NCI-H524 treated with DMSO at 0.1 percent for 48 hours (cell line): ENCODE data around the gene RPL14.

Experiments used
- DNase-seq: peaks from one replicate; lab custom pipeline; 2025; lab: John Stamatoyannopoulos, UW

Gene RPL14

GRCh38 chr3:40463579-40463978 is 6.4 kb downstream of the RPL14 start:
- no peak for DNase-seq

DNA sequence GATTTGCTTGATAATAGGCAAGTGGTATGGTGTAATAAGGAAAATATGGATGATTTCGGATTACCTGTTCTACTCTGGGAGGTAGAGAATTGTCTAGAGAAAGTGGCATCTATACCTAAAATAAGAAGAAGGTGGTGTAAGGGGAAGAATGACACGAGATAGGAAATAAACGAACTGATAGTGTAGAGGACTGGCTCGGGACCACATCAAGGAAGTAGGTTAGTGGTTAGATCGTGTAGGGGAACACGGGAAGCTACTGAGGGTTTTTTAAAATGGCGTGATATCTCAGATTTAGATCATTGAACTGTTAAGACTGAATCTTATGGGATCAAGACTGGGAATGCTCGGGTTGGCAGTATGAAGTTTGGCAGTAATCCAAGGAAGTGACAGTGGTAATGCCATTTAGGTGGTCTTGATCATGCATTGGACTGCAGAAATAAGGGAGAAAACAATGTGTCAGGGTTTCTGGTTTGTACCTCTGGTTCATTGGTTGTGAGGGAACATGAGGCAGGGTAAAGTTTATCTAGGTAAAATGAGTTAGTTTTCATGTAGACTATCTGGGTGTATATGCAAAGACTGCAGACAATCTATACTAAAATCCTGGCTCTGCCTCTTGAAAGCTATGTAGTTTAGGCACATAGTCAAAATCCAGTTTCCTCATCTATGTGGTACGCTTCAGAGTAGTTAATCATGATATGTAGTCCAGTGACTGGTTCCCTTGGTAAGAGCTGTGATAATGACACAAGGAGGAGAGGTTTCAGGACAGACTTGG is 7.4 kb downstream of the RPL14 start:
- no peak for DNase-seq

- no peak for DNase-seq
Measured at GRCh38 chr3:40465111-40465407, 7.9 kb downstream of the RPL14 start.

- no peak for DNase-seq
Measured at GRCh38 chr3:40465456-40465855, 8.3 kb downstream of the RPL14 start.

- DNase-seq = no peak
Measured at GRCh38 chr3:40468018-40468417, 10.9 kb downstream of the RPL14 start.

GRCh38 chr3:40470701-40471100 is 13.6 kb downstream of the RPL14 start:
- DNase-seq = no peak

- peak; percentile 26 for DNase-seq
Measured at GRCh38 chr3:40476478-40477470, 19.6 kb downstream of the RPL14 start, which contains the start of gene ZNF619. ZNF619 (plus strand) TSS chr3:40477122; CDS start chr3:40477980, 858 bp downstream.

GRCh38 chr3:40477666-40478065 is 20.5 kb downstream of the RPL14 start:
- DNase-seq = no peak

- no peak for DNase-seq
Measured at GRCh38 chr3:40487172-40487571, 30.0 kb downstream of the RPL14 start.

- DNase-seq = no peak
Measured at GRCh38 chr3:40490916-40491315, 33.8 kb downstream of the RPL14 start.

- no peak for DNase-seq
Measured at GRCh38 chr3:40494698-40495097, 37.6 kb downstream of the RPL14 start.

DNA sequence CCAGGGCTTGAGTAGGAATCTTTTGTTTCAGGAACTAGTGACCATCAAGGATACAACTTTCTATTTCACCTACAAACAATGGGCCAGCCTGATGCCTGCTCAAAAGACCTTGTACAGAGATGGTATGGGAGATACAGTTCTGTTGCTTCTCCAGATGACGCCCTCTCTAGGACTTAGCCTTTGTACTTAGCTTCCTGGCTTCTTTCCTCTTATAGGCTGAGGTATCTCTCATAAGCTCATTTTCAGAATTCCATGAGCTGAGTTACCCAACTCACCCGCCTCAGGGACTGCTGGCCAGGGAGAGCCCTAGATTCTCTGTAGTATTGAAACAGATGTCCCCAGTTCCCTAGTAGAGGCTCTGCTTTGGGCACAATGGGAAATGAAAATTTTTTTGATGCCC is 40.1 kb downstream of the RPL14 start:
- no peak for DNase-seq

GRCh38 chr3:40499952-40500351 is 42.8 kb downstream of the RPL14 start:
- no peak for DNase-seq

DNA sequence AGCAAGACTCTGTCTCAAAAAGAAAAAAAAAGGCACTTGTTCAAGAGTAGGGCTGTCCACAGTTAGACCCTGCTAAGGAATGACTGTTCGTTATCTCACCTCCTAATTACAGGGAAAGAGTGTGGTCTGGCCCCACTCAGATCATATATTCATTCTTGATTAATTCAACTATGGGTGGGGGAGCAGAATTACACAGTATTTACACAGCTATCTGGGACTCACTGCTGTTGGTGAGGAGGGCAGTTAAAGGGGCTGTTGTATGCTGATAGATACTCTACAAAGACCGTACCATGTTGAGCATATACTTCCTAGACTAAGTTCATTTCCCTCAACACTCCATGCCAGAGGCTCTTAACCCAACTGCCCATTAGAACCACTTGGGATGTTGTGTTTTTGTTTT is 44.9 kb downstream of the RPL14 start:
- no peak for DNase-seq

DNA sequence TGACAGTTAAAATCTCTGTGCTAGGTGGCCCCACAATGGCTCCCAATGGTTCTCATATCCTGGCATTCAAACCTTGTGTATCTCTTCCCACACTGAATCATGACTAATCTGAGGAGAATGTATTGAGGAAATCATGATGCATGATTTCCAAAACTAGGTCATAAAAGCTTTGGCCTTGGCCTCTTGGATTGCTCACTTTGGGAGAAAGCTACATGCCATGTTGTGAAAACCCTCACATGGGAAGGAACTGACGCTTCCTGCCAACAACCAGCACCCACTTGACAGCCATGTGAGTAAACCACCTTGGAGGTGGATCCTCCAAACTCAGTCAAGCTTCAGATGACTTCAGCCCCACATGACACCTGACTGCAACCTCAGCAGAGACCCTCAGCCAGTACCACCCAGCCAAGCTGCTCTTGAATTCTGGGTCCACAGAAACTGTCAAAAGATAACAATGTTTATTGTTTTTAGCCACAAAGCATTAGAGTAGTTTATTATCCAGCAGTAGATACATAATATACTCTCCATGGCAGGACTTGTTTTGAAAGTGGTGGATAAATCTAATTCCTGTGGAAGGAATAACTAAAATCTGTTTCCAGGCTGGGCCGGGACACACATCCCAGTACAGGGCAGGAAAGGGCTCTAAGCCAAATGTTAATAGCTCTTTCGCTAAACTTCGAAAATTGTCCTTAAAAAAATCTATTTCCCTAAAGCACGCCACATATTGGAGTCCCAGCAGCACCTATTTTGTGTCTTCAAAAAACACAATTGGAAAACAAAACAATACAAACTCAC is 47.7 kb downstream of the RPL14 start:
- DNase-seq = no peak

DNA sequence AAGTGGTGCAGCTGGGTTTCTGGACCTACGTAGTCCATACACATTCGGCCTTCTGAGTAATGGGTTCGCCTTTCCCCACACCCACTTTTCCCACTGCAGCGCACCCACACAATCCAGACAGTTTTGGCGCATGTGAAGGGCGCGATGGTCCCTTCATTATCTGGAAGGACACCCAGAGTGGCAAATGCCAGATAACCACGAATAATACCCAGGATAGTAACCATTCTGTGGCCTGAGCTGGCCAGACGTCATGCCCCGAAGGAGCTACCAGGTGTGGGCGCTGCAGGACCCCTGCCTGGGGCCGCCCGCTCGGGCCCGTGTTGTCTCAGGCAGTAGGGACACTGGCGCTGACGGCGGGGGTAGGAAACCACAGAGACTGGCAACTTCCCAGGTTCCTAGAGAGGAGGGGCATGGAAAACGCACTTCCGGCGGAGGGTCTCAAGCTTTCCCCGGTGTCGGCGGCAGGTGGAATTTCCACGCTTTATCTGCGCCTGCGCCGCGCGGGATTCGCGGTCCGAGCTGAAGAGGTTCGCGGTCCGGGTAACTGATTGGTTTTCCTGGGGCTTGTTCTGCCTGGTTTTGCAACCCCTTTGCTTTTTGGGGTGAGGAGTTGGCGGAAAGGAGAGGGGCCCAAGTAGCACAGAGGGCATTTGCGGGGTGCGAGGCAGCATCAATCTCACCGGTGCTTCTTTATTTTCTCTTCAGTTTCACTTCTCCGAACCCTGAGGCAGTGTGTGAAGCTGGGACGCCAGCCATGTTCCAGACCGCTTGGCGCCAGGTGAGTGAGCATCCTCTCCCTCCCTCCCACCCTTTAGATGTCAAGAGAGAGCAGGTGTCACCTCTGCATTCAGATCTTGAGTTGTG is 48.7 kb downstream of the RPL14 start, which contains the start of gene ZNF620:
ZNF620 (plus strand) TSS at position 441 of the 864 bp plus-strand sequence; CDS start at position 755, 314 bp downstream.
- peak; percentile 72 for DNase-seq

GRCh38 chr3:40511031-40511718 is 54.0 kb downstream of the RPL14 start:
- DNase-seq = no peak

DNA sequence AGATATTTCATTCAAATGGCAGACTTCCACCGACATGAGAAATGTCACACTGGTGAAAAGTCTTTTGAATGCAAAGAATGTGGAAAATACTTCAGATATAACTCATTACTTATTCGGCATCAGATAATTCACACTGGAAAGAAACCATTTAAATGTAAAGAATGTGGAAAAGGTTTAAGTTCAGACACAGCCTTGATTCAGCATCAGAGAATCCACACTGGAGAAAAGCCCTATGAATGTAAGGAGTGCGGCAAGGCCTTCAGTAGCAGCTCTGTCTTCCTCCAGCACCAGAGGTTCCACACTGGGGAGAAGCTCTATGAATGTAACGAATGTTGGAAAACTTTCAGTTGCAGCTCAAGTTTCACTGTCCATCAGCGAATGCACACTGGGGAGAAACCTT is 59.1 kb downstream of the RPL14 start:
- DNase-seq = no peak

GRCh38 chr3:40518067-40518466 is 60.9 kb downstream of the RPL14 start:
- DNase-seq = no peak
